HG03521 (cell line): ENCODE data around the gene NUAK1.

ENCODE experiments used
- ATAC-seq: cut with Tn5 transposase; IDR thresholded peaks from one replicate; pipeline ENCODE4 v1.9.1; 2021; ENCODE audit warnings: mild to moderate bottlenecking, moderate library complexity; ENCODE audit not compliant: unreplicated experiment

The NUAK1 gene

DNA sequence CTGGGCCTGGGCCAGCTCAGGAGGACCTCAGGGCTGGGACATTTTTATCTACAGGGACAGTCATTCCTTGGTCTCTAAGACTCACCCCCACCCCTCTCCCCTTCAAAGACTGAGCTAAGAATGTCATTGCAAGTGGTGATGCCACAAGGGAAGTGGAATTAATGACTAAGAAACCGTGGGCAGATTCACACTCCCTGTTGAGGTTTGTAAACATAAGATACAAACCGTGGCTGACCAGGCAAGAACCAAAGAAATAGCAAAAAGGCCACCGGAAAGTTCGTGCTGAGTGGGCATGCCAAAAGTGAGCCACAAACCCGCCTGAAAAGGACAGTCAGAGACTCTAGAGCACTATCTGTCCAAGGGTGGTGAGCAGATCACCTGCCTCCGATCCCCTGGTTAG lies 25.7 kb downstream of the NUAK1 start:
- no peak for ATAC-seq

DNA sequence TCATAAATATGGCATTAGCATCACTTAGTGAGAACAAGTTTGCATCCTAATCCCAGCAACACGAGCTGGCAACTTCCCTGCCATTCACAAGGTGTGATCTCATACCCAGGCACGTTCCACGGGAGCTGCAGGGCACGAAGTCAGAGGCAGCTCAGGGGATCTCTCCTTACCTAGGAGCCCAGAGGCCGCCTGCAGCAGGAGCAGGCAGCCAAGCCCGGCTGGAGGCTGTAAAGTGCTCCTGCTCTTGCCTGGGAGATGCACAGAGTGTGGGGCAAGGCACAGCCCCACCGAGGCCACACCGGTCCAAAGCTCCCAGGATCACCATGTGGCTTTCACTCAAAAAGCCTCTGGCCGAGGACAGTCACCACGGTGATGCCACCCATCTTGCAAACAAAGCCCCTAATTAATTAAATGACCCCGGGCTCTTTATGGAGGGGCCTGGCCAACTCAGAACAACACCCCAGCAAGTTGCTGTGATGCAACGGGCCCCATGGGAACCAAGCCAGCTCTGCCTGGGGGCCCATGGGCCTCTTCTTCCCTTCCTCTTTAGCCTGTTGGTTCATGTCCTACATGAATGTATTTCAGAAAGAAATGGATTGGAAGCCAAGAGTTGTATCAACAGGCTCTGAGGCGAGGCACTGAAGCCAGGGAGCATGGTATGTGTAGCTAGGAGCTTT lies 26.5 kb downstream of the NUAK1 start:
- no peak for ATAC-seq

DNA sequence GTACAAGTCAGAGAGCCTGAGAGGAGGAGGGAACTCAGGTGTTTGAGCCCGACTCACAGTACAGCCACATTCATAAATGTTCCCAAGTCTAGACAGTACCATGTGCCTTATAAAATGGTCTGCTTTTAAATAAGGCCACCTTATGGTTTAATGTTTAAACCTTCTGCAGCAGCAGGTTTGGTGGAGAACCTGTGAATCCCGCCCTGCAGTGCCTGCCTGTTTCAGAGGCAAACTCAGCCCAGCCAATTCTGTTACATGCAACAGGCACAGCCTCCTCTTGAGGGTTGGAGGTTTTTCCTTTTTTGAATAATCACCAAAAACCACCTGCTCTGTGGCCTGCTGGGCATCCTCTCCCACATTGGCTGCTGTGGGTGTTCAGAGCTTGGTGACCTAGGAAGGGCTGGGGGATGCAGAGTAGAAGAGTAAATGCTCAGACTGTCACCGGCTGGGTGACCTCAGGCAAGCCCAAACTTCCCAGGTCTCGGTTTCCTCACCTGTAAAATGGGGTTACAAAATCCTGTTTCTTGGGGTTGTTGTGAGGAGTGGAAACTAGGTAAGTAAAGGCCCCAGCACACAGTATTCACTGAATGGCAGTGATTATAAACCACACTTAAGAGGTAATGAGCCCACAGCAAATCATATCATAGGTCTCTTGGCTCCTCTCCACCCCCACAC lies 28.0 kb downstream of the NUAK1 start:
- ATAC-seq, result no peak

DNA sequence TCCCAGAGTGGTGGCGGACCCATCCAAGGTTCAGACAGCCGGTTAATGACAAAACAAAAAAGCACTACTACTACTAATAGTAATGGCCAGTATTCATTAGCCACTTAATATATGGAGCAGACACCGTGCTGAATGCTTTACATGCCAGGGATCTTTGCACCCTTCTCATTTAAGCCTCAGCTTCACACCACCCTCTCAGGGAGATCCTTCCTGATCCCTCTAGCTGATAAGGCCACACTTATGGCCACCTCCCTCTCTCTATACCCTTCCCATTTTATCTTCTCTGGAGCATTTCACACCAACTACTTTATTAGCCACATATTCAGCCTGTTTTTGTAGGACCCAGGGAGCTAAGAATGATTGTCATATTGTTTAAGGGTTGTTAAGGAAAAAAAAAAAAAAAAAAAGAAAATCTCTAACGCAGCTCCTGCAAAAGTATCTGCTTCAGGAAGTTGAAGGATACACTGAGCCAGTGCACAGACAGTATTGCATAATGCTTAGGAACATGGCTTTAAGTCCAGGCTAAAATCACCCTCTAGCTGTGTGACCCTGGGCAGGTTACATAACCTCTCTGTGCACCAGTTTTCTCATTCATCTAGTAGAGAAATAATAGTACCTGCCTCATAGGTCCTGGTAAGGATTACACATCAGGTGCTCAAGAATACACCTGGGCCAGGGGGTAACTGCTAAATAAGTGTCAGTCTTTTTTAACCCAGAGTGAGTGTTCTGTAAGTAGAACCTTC lies 29.4 kb downstream of the NUAK1 start:
- ATAC-seq, result no peak

DNA sequence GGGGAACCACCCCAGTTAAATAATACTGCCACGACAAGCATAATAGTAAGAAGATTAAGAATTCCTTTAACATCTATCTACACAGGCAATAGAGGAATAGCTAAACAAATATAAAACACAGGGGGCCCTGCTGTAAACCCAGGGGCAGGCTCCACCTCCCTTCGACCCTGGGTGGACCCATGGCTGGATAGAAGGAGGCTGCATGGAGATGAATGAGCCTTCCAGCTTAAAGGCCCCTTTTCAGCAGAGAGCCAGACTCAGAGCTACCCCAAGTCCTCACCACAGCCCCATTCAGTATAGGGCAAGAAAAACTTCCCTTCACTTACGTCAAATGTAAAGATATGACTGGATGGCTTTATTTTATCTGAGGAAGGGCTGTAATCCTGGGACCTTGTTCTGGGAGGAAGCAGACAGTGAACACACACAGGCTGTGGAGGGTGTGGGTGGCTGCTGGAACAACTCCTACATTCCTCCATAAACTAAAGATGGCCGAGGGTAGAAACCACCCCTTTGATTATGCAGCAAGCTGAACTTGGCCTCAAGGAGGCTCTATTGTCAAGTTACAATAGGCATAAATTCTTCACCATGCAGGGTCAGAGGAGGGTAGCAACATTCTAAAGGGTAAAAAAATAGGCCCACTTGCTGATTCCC lies 30.4 kb downstream of the NUAK1 start:
- ATAC-seq, result no peak

DNA sequence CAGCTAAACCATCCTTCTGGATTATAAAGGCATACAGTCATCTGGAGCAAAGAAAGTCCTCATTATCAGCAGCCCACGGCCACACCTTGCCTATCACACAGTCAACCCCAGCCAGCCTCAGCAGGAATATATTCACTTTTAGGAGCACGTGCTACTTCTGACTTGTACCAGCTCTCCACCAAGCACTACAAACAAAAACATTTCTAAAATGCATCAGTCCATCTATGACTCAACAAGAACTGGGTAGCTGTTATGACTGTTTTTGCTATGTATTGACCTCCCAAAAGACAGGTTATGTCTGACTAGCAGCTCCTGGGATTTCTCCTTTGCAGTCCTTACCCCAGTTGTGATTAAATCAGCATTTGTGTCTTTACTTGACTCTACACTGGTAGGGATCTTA lies 31.2 kb downstream of the NUAK1 start:
- ATAC-seq, result no peak

DNA sequence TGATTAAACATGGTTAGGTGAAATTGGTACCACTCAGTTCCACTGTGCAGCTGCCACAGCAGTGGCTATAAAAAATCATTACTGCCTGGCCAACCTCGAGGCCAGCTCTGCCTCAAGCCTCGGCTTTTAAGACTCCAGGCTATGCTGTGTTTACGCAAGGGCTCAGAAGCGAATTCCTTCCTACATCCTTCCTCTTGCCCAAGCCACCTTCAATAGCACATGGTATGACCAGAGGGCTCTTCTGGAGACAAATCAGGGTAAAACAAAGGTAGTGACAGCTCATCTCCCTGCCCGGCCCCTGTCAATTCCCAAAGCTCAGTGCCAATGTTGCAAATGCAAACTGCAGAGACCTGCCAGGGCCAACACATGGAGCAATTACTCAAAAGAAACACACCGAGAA lies 31.9 kb downstream of the NUAK1 start:
- ATAC-seq, result no peak

DNA sequence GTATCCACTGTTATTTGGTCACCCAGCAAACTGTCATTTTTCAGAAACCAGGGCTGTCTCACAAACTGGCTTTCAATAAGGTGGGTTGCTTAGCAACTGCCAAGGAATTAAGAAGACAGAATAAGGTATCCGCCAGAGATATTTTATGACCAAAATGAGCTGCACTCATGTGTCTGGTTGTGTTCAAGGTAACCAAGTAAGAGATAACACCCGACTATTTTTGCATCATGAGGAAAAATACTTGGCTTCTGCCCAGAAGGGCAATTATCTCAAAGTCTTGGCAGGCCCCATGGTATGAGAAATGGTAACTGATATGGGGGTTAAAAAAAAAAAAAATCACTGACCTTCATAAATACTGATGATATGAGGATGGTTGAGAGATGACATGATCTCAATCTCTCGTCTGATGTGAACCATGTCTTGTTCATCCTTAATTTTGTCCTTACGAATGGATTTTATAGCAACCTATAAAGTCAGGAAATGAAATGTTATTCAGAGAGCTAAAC lies 32.6 kb downstream of the NUAK1 start:
- ATAC-seq, result no peak

DNA sequence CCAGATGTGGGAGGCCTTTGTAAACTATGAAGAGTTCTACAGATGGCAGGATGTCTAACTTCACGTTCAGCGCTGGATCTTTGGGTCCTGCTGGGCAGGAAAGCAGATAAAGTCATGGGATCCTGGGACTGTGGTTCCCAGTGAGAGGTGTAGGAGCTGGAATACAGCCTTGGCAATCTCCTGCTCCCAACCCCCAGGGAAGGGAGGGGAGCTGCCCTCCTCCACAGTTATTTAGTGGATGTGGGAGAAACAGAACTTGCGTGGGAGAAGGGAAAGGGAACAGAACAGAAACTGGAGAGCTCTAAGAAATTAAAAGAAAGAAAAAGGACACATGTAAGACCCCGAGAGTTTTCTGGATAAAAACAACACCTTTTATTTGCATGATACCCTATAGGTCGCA lies 37.0 kb downstream of the NUAK1 start:
- ATAC-seq, result no peak

DNA sequence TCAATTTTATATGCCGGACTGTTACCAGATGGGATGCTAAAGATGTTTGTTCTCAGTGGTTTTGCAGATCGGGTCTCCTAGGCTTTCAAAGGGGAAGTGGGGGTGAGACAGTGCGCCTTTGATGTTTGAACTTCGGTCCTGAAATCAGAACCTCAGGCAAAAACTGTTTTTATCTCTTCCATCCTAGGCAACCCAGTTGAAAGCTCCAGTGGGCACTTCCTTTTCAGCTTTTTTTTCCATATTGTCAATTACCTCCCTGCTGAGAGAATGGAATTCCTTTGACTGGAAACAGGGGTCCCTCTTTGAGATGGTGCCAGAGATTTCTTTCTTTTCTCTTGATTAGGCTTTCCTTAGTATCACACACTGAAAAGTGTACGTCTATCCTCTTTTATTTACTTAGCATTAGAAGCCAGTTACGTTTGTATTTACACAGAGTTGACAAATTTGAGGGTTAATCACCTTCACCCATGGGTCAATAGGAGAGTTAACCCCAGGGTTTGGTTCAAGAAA lies 40.0 kb downstream of the NUAK1 start:
- no peak for ATAC-seq

DNA sequence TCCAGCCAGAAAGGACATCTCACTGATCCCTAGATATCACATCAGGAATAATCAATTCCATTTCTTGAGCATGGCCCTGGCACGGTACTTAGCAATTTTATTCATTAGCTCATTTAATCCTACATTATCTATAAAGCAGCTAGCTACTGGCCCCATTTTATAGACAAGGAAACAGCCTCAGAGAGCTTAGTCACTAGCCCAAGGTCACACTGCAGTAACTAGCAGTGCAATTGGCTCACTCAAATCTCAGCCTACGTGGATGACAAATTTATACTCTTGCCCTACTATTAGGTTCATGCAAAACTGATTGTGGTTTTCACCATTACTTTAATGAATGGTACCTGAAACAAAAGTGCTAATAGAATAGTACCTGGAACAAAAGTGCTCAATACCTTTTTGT lies 41.7 kb downstream of the NUAK1 start:
- ATAC-seq, result no peak

DNA sequence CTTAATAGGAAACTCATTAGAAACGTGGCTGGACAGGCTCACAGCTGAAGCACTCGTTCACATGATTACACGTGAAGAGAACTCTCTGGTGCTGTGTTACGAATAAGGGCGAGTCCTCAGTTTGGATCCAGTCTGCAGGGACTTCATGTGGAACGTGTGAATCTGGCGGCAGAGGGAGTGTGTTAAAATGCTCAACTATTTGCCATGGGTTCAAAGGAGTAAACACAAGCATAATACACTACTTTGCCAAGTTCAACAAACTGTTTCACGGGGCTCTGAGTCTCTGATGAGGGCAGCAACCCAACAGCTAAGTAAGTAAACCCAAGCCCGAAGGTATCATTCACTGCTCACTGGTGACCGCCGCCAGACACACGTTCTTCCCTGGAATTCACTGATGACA lies 42.4 kb downstream of the NUAK1 start:
- no peak for ATAC-seq

DNA sequence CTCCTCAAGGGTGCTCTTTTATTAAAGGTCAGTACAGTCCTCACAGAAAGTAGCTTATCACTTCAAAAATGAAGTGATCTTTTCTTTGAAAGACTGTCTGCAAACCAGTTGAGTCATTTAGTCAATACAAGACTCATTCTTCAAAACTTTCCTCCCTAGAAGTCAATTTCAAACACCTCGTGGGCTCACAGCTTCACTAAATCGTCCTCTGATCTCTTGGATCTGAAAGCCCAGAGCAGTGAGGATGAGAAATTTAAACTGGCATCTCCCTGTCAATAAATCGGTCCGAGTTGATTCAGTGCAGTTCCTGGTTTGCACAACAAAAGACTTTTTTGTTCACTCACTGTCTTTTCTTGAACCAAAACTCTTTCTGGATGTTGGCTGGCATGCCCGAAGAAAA lies 44.5 kb downstream of the NUAK1 start:
- no peak for ATAC-seq

DNA sequence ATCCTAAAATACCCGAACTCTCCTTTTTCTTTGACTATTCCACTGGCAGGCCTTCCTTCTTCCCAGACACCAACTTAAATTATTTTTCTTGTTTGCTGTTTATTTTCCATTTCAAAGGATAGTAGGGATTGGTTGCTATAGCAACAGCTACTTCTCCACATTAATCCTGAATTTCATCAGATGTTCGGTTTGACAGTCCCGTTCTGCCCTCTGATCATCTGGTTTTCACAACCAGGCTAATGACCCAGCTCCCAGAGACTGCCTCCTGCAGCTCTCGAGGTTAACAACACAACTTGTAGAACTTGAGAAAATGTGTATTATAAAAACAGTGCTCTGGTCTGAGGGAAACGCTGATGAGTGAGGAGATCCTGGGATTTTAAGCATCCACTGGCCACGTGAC lies 45.5 kb downstream of the NUAK1 start:
- ATAC-seq, result no peak

DNA sequence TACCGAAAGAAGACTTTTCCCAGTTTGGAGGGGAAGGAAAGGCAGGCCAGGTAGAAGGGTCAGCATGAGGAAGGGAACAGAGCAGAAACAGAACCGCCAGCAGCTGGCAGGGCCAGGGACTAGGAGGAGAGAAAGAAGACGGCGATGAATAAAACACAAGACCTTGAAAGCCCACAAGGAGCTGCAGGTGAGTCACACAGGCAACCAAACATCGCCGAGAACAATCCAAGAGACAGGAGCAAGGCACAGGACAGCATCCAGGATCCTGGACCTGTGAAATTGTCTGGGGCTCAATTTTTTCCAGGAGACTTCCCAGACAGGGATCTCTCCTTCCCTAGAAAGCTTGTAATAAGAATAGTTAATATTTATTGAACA lies 47.3 kb downstream of the NUAK1 start:
- no peak for ATAC-seq

DNA sequence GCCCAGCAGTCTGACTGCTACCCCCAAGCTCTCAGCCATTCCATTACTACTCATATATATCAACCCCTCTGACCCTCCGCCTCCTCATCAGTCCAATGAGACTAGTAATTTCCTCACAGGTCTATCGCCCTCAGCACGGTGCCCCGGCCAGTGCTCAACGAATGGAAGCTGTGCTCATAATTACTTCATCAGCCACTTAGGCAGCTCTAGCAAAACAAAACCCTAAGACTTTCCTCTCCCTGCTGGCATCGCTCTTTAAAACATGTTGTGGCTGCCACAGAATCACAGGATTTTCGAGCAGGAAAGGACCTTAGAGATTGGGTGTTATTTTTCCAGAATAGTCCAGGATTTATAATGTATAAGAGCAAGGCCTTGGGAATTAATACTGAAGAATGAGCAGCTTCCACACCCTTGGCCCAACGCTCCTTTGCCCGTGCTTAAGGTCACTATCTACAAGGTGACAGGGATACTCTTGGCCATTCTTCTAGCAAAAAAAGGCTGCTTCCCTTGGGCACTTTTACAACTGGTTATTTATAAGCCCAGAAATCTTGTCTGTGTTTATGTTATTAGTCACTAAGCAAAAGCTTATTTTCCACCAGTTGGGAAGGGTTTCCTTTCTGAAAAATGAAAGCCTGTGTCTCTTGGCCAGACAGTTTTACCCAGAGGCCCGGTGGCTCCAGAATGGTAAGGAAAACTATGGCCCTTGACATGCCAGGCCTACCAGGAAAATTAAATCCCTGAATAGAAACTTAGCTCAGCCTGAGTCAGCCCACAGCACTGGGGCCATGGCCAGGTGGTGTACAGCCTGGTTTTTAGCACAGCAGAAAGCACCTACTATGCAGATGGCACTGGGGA lies 47.9 kb downstream of the NUAK1 start:
- no peak for ATAC-seq

DNA sequence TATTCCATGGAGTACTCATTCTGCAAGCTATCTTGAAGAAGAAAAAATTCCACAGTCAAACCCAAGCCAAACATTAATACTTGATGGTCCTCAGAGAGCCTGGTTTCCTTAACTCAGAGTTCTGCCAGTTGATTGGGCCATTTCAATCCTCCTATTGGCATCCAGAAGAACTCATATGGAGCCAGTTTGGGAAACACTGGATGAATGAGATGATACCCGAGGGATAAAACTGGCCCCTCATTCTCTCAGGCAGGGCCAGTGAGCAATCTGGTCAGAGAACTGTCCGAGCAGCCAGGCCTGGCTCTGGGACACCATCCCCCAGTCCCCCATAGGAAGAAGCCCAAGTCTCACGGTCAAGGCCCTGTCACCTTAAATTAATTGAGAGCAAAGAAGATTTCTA lies 48.8 kb downstream of the NUAK1 start:
- ATAC-seq, result no peak

DNA sequence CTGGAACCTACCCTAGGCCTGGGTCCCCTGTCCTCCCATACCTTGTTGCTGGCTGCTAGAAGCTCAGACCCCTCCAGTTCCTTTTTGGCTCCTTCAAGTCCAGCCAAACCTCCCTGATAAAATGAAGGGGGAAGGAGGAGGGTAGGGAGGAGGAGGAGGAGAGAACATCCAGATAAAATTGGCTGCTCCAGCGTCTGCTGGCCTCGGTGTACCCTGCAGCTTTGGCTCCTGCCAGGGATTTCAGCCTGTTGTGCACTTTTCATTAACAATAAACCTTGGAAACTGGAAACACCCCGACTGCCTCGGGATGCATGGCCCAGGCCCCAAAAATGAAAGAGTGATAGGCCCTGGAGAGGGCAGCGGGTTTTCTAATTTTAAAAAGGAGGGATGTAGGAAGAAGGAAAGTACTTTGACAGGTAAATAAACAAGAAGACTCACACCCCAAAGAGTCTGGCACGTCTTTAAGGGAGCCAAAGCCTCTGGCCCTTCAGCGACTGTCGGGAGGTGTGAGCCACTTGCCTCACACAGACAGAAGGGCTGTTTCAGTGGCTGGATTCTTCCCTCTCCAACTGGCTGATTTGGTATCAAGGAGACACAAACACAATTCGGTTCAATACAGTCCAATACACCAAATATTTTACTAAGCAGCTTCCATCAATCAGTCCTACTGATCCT lies 49.8 kb downstream of the NUAK1 start:
- no peak for ATAC-seq

DNA sequence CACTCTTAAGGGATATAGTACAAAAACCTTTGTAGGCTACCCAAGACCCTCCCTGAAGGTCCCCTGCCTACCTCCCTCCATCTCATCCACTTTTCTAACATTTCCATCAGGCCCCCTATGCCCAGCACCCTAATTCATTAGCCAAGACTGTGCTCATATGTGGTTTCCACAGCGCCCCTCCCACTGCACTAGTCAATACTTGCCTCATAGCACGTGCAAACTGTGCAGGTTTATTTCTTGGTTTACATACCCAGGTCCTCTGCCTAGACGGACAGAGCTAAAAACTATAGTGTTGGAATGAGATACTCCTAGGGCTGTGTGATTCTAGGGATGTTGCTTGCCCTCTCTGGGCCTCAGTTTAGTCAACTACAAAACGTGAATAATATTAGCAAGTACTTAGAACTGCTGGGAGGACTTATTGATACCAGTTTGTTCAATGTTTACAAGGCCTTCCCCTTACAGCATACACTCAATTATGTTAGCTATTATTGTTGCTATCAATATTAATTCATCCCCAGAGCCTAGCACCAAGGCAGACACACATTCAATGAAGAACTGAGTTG lies 50.4 kb downstream of the NUAK1 start:
- ATAC-seq, result no peak

DNA sequence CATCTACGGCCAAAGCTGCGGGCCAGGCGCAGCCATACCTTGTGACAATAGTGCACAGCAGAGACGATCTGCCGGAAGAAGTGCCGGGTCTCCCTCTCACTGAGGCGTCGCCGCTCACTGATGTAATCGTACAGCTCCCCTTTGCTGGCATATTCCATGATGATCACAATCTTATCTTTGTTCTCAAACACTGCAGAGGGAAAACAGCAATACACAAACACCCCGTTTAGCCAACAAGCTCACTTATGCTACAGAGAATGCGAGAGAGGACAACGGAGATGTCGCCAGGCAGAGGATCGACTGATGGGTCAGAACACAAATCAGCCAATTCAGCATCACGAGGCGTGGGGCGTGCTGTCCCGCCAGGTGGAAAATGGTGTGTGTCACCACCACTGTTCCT lies 52.1 kb downstream of the NUAK1 start:
- ATAC-seq, result no peak
